ENCODE data around the gene EPB41L5. TPM values are rescaled to one million over a fixed set of nuclear protein-coding genes. Genes with fewer than 3 reads are reported as not detected.
A peak's percentile ranks its signal among the peaks of the same experiment; 100 is the strongest.

Gene EPB41L5
- total RNA-seq, 1 donor from 2014 or later = 93.7 TPM

DNA sequence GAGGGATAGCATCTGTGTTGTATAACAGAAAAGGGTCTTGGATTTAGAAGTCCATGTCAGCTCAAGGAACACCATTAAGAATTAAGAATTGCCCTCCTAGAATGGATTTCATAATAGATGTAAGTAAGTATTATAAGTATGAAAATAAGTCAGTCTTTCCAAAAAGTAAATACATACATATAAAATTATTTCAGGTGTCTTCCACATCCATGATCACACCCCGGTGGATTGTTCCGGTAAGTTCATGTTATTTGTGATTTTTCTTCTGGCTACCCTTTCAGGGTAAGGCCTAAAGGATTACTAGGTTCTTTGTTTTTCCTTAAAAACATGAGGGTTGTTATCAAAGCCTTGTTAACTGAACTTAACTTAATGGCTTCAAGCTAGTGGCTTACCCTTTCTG, 154.4 kb downstream of the EPB41L5 start:
- Histone ChIP-seq H3K4me3 (no peak overlapping the region), H3K27me3 (ENCODE audit: low read depth) (no peaks in the 10 kb centered on the region), H3K36me3 (peaks cover 6% of the 10 kb centered on the region), H3K9me3 (no peaks in the 10 kb centered on the region), H3K27ac (no peak overlapping the region), H3K4me1 (no peaks in the 10 kb centered on the region)
- TF ChIP-seq, protein P1, sequence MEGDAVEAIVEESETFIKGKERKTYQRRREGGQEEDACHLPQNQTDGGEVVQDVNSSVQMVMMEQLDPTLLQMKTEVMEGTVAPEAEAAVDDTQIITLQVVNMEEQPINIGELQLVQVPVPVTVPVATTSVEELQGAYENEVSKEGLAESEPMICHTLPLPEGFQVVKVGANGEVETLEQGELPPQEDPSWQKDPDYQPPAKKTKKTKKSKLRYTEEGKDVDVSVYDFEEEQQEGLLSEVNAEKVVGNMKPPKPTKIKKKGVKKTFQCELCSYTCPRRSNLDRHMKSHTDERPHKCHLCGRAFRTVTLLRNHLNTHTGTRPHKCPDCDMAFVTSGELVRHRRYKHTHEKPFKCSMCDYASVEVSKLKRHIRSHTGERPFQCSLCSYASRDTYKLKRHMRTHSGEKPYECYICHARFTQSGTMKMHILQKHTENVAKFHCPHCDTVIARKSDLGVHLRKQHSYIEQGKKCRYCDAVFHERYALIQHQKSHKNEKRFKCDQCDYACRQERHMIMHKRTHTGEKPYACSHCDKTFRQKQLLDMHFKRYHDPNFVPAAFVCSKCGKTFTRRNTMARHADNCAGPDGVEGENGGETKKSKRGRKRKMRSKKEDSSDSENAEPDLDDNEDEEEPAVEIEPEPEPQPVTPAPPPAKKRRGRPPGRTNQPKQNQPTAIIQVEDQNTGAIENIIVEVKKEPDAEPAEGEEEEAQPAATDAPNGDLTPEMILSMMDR (IDR thresholded peaks at IDR 0.05) = no peak
- no peak for DNase-seq
- intact Hi-C loops (cut with DNase I) = no loop called here
- no peak for ATAC-seq

DNA sequence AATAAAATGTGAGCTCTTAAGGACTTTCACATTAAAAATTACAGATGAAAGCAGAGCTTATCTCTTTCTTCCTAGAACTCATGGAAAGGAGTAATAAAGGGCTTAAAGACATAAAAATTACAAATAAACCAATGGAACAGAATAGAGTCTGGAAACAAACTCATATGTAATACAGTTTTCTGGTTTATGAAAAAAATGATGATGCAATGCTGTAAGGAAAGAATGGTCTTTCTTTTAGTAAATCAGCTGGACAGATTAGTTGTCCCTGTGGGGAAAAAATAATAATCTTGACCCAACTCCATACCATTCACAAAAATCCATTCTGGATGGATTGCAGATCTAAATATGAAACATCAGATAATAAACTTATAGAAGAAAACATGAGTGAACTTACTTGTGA, 156.1 kb downstream of the EPB41L5 start:
- H3K36me3 ChIP-seq = peaks cover 6% of the 10 kb centered on the region
- H3K4me1 ChIP-seq = no peaks in the 10 kb centered on the region
- H3K9me3 ChIP-seq = no peaks in the 10 kb centered on the region
- DNase-seq (no peak), ATAC-seq (no peak)
- no peak overlapping the region for H3K4me3 ChIP-seq
- intact Hi-C loops (cut with DNase I) = no loop called here
- H3K27me3 ChIP-seq (ENCODE audit: low read depth) = no peaks in the 10 kb centered on the region
- H3K27ac ChIP-seq = no peak overlapping the region
- TF ChIP-seq, protein P1 (IDR thresholded peaks at IDR 0.05) = no peak

DNA sequence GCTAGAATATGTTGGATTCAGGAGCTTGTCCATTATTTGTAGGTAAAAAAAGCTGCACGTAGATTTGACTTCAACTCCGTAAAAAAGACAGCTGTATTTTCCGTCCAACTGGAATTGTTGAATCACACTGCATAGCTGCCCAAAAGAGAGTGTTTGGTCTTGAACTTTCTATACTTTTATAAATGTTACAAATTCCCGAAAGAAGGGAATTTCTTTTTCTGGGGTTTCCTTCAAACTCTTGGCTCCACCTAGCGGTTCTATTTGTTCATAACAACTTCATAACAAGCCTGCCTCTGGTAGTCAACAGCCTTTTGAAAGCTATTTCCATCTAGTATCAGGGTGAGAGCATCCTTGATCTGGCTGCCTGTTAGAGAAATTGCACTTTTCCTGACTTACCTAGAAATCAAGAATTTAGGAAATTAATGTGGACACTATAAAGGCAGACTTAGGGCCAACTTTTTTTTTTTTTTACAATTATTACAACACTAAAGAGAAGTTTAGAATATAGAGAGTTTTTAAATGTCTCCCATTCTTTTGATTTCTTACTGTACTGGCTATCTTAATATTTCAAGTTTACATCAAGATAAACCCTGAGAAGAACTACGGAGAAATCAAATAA, 162.2 kb downstream of the EPB41L5 start:
- no peaks in the 10 kb centered on the region for H3K27me3 ChIP-seq (ENCODE audit: low read depth)
- ATAC-seq (peak; percentile 43 to 69), DNase-seq (no peak)
- H3K36me3 ChIP-seq = peaks cover 3% of the 10 kb centered on the region
- TF ChIP-seq, protein P1 (IDR thresholded peaks at IDR 0.05) = peak; percentile 74
- no peak overlapping the region for H3K4me3 ChIP-seq
- no peaks in the 10 kb centered on the region for H3K9me3 ChIP-seq
- H3K4me1 ChIP-seq = no peaks in the 10 kb centered on the region
- intact Hi-C loops (cut with DNase I) = no loop called here
- H3K27ac ChIP-seq = no peak overlapping the region

DNA sequence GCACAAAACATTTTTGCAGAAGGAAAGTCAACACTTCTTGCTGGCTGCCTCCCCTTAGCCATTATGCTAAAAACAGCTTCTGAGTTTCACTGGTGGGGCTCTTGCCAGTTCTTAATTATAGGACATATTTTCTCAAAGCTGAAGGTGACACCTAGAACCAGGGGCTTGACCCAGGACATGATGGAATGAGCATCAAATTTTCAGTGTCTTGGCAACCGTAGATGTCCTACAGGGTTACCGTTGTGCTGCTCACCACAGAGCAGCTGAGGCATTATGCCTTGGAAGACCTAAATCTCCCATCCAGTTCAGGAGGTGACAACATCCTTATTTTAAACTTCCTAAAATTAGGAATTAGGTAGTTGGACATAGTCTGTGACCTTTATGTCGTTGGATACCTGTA, 163.6 kb downstream of the EPB41L5 start:
- ATAC-seq = no peak
- DNase-seq = no peak
- intact Hi-C loops (cut with DNase I) = no loop called here
- H3K4me1 ChIP-seq = no peaks in the 10 kb centered on the region
- peak overlapping the region; percentile 65 for H3K27ac ChIP-seq
- H3K36me3 ChIP-seq = peaks cover 3% of the 10 kb centered on the region
- TF ChIP-seq, protein P1 (IDR thresholded peaks at IDR 0.05) = no peak
- no peaks in the 10 kb centered on the region for H3K27me3 ChIP-seq (ENCODE audit: low read depth)
- H3K9me3 ChIP-seq = no peaks in the 10 kb centered on the region
- peak overlapping the region; percentile 45 for H3K4me3 ChIP-seq

DNA sequence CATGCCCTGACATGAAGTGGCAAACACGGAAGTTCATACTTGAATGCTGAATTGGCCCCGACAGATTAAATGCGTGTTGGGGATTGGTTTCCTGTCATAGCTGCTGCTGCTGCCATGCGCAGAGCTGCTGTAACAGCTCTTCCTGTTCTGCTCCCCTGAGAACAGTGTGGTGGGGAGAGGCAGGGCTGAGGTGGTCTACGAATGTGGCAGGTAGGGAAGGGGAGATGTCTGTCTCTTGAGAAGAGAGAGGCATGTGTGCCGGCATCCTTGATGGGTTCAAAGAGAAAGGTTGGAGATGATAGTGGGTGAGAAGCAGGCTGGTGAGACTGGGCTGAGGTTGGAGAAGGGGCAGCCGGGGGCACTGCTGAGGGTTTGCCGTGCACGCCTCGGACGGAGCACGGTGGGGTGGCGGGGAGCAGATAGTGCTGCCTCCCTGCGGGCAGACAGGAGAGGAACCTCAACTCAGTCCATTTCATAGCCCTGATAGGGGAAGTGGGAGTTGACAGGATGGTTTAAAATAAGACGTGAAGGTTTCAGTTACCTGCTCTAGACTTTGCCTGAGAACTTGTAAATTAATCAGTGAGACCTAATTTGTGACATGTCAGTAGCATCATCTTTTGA, 164.2 kb downstream of the EPB41L5 start:
- Histone ChIP-seq H3K4me1 (no peaks in the 10 kb centered on the region), H3K4me3 (peak overlapping the region; percentile 45), H3K9me3 (no peaks in the 10 kb centered on the region), H3K36me3 (peaks cover 3% of the 10 kb centered on the region), H3K27me3 (ENCODE audit: low read depth) (no peaks in the 10 kb centered on the region), H3K27ac (peak overlapping the region; percentile 65)
- TF ChIP-seq, protein P1 (IDR thresholded peaks at IDR 0.05) = peak; percentile 39
- intact Hi-C loops (cut with DNase I) = no loop called here
- peak; percentile 70 for DNase-seq
- peak; percentile 72 to 90 for ATAC-seq

Data from lower lobe of right lung (tissue), 2 donors.